ENCODE measurements around the gene SERPINA4. TPM values are rescaled to one million over a fixed set of nuclear protein-coding genes. Genes with fewer than 3 reads are reported as not detected.

Gene SERPINA4
- total and polyA plus RNA-seq, 2 of the 8 experiments (the other 6 are each of a cell fraction or from before 2014, with no cell fraction given) = not detected

- H3K4me3 ChIP-seq (ENCODE audit: extremely low read depth in 1 of 4, insufficient read depth in 2 of 4, low read depth in 3 of 4, low read length in 4 of 4) = no peak overlapping the region
- no peaks in the 10 kb centered on the region; the same call in 1 of the 2 replicates for H3K23me2 ChIP-seq (ENCODE audit: low read depth, low read length)
- H3K4me2 ChIP-seq (ENCODE audit: insufficient read depth in 1 of 2, low read depth in 2 of 2, low read length in 2 of 2) = no peak overlapping the region
- 0 out of 2 replicates have a peak overlapping the region, but pooled peaks have one; percentile 10 for H2BK15ac ChIP-seq (ENCODE audit: low read length)
- H3K56ac ChIP-seq (replicated peaks; ENCODE audit: insufficient read length, low read depth, low read length) = no peak overlapping the region
- peaks cover 0 to 7% (median 4%) of the 10 kb centered on the region in 4 experiments; a peak in 5 of 7 replicates for H3K4me1 ChIP-seq (replicated peaks in 1 of 4; ENCODE audit: control insufficient read depth in 3 of 4, insufficient read depth in 4 of 4, low read length in 3 of 4)
- H4K91ac ChIP-seq (replicated peaks; ENCODE audit: insufficient read length, low read length) = no peak overlapping the region
- no peaks in the 10 kb centered on the region for H4K20me1 ChIP-seq (replicated peaks in 1 of 2; ENCODE audit: control insufficient read depth in 1 of 2, insufficient read depth in 2 of 2, low read length in 2 of 2)
- no peak overlapping the region for H3K18ac ChIP-seq (ENCODE audit: extremely low read depth, low read length)
- no peaks in the 10 kb centered on the region for H3K79me2 ChIP-seq (ENCODE audit: control insufficient read depth in 1 of 2, insufficient read depth in 2 of 2, low read length in 2 of 2)
- no peak overlapping the region for H2AK5ac ChIP-seq (ENCODE audit: low read depth, low read length)
- no peak overlapping the region for H3K9ac ChIP-seq (replicated peaks in 1 of 4; ENCODE audit: extremely low read depth in 1 of 4, low read depth in 3 of 4, low read length in 3 of 4)
- TF ChIP-seq SUZ12 (IDR thresholded peaks at IDR 0.05; ENCODE audit: low read length) (no peak), TAF7 (optimal IDR thresholded peaks at IDR 0.05; ENCODE audit: borderline replicate concordance, low read depth, low read length) (no peak), SP1 (IDR thresholded peaks at IDR 0.05; ENCODE audit: low read depth, low read length) (no peak), HDAC6 (IDR thresholded peaks at IDR 0.05; ENCODE audit: low read depth, low read length) (no peak), EZH2 (IDR thresholded peaks at IDR 0.05; ENCODE audit: low read depth, low read length, severe bottlenecking) (no peak), CREB1 (IDR thresholded peaks at IDR 0.05) (no peak), BACH1 (IDR thresholded peaks at IDR 0.05; ENCODE audit: low read length) (no peak), YY1 (IDR thresholded peaks at IDR 0.05; ENCODE audit: low read depth, low read length) (no peak), RAD21 (IDR thresholded peaks at IDR 0.05 in 1 of 2, conservative IDR thresholded peaks at IDR 0.05 in 1 of 2; ENCODE audit: low read depth in 2 of 2, low read length in 2 of 2) (no peak)
- H3K9me3 ChIP-seq (ENCODE audit: insufficient read depth in 2 of 2, low read depth in 1 of 2, low read length in 1 of 2) = no peaks in the 10 kb centered on the region
- H2BK120ac ChIP-seq (replicated peaks; ENCODE audit: low read depth, low read length) = no peak overlapping the region
- no peak overlapping the region for H2BK20ac ChIP-seq (ENCODE audit: low read length)
- no peak overlapping the region for H2BK5ac ChIP-seq (ENCODE audit: low read depth, low read length)
- H3K4ac ChIP-seq (replicated peaks; ENCODE audit: insufficient read length, low read depth, low read length) = no peak overlapping the region
- 96% methylated on average over 5 of the region's 5 CpGs; no CpG with 5 or more reads in 1 of the 2 experiments for WGBS, 2 experiments (ENCODE audit: extremely low coverage in 1 of 2, insufficient coverage in 1 of 2, insufficient read length in 1 of 2, insufficient replicate concordance in 2 of 2, low coverage in 1 of 2, low lambda C conversion rate in 2 of 2, missing lambda C conversion rate in 1 of 2)
- H4K8ac ChIP-seq (ENCODE audit: extremely low read depth, insufficient read depth, low read length) = no peak overlapping the region
- no peak for DNase-seq (ENCODE audit: low read depth in 1 of 2, low spot score in 2 of 2)
- H3K14ac ChIP-seq (ENCODE audit: insufficient read length) = no peak overlapping the region
- no peak overlapping the region for H3K27ac ChIP-seq (ENCODE audit: low read depth, low read length)
- no peak overlapping the region for H2BK12ac ChIP-seq (ENCODE audit: low read depth, low read length)
- no peaks in the 10 kb centered on the region for H3K36me3 ChIP-seq (ENCODE audit: control insufficient read depth in 2 of 4, insufficient read depth in 4 of 4, low read length in 3 of 4)
- no peak overlapping the region for H2AFZ ChIP-seq (ENCODE audit: low read length)
- ChIA-PET CTCF (ENCODE audit: partially characterized antibody) (interaction anchor here (0.6 to 0.8 kb wide), 2 partner anchors 21 to 884 kb away, joined by 3 read pairs; partner anchors contain the start of gene SERPINA5), POLR2A (ENCODE audit: partially characterized antibody) (no interaction called here)
- H4K5ac ChIP-seq (ENCODE audit: insufficient read length, low read depth, low read length) = no peak overlapping the region
- no peaks in the 10 kb centered on the region for H3K27me3 ChIP-seq (replicated peaks in 1 of 4; ENCODE audit: control insufficient read depth in 3 of 4, extremely low read depth in 1 of 4, insufficient read depth in 3 of 4, low read length in 3 of 4)
- no peaks in the 10 kb centered on the region for H3K79me1 ChIP-seq (ENCODE audit: low read depth, low read length)
- H3K23ac ChIP-seq (ENCODE audit: insufficient read length) = no peak overlapping the region
- no peak for FAIRE-seq
These were observed 41.5 kb downstream of the SERPINA4 start for GRCh38 chr14:94602722-94603121.

Measured in H1 (cell line).